ENCODE data around the gene ACTA2.

Gene ACTA2

GRCh38 chr10:88966797-88967196 lies 14.2 kb upstream of the ACTA2 start:
- no peak for TF ChIP-seq SIN3A (IDR thresholded peaks at IDR 0.05; ENCODE audit: borderline replicate concordance, insufficient read depth, low read length)
- TF ChIP-seq POLR2AphosphoS5 (IDR thresholded peaks at IDR 0.05; ENCODE audit: low read depth, low read length): no peak
- TF ChIP-seq REST (IDR thresholded peaks at IDR 0.05; ENCODE audit: insufficient read depth in 1 of 2, low read depth in 2 of 2, low read length in 2 of 2): no peak
- TF ChIP-seq TAF1 (IDR thresholded peaks at IDR 0.05; ENCODE audit: borderline replicate concordance, insufficient read depth, low read length): no peak
- TF ChIP-seq FOXP2 (optimal IDR thresholded peaks at IDR 0.05; ENCODE audit: borderline replicate concordance, extremely low read depth, extremely low read length, insufficient read depth): no peak

GRCh38 chr10:88964869-88965415 lies 12.4 kb upstream of the ACTA2 start:
- TF ChIP-seq POLR2AphosphoS5 (IDR thresholded peaks at IDR 0.05; ENCODE audit: low read depth, low read length) (no peak), FOXP2 (optimal IDR thresholded peaks at IDR 0.05; ENCODE audit: borderline replicate concordance, extremely low read depth, extremely low read length, insufficient read depth) (no peak), TAF1 (IDR thresholded peaks at IDR 0.05; ENCODE audit: borderline replicate concordance, insufficient read depth, low read length) (no peak), REST (IDR thresholded peaks at IDR 0.05; ENCODE audit: insufficient read depth in 1 of 2, low read depth in 2 of 2, low read length in 2 of 2) (no peak)

GRCh38 chr10:88964360-88964759 lies 11.8 kb upstream of the ACTA2 start:
- no peak for TF ChIP-seq TAF1 (IDR thresholded peaks at IDR 0.05; ENCODE audit: borderline replicate concordance, insufficient read depth, low read length)
- TF ChIP-seq FOXP2 (optimal IDR thresholded peaks at IDR 0.05; ENCODE audit: borderline replicate concordance, extremely low read depth, extremely low read length, insufficient read depth): no peak
- TF ChIP-seq POLR2AphosphoS5 (IDR thresholded peaks at IDR 0.05; ENCODE audit: low read depth, low read length): no peak
- TF ChIP-seq REST (IDR thresholded peaks at IDR 0.05; ENCODE audit: insufficient read depth in 1 of 2, low read depth in 2 of 2, low read length in 2 of 2): no peak

- TF ChIP-seq POLR2AphosphoS5 (IDR thresholded peaks at IDR 0.05; ENCODE audit: low read depth, low read length): no peak
- no peak for TF ChIP-seq TAF1 (IDR thresholded peaks at IDR 0.05; ENCODE audit: borderline replicate concordance, insufficient read depth, low read length)
- TF ChIP-seq FOXP2 (optimal IDR thresholded peaks at IDR 0.05; ENCODE audit: borderline replicate concordance, extremely low read depth, extremely low read length, insufficient read depth): no peak
- no peak for TF ChIP-seq SIN3A (IDR thresholded peaks at IDR 0.05; ENCODE audit: borderline replicate concordance, insufficient read depth, low read length)
- TF ChIP-seq REST (IDR thresholded peaks at IDR 0.05; ENCODE audit: insufficient read depth in 1 of 2, low read depth in 2 of 2, low read length in 2 of 2): no peak
Measured at GRCh38 chr10:88963318-88963717, 10.7 kb upstream of the ACTA2 start.

GRCh38 chr10:88962336-88962735 lies 9.8 kb upstream of the ACTA2 start:
- TF ChIP-seq SIN3A (IDR thresholded peaks at IDR 0.05; ENCODE audit: borderline replicate concordance, insufficient read depth, low read length): no peak
- TF ChIP-seq FOXP2 (optimal IDR thresholded peaks at IDR 0.05; ENCODE audit: borderline replicate concordance, extremely low read depth, extremely low read length, insufficient read depth): no peak
- TF ChIP-seq POLR2AphosphoS5 (IDR thresholded peaks at IDR 0.05; ENCODE audit: low read depth, low read length): no peak
- no peak for TF ChIP-seq REST (IDR thresholded peaks at IDR 0.05; ENCODE audit: insufficient read depth in 1 of 2, low read depth in 2 of 2, low read length in 2 of 2)
- no peak for TF ChIP-seq TAF1 (IDR thresholded peaks at IDR 0.05; ENCODE audit: borderline replicate concordance, insufficient read depth, low read length)

Measured in PFSK-1 (cell line).